ENCODE measurements around the gene ZDHHC6.

DNA sequence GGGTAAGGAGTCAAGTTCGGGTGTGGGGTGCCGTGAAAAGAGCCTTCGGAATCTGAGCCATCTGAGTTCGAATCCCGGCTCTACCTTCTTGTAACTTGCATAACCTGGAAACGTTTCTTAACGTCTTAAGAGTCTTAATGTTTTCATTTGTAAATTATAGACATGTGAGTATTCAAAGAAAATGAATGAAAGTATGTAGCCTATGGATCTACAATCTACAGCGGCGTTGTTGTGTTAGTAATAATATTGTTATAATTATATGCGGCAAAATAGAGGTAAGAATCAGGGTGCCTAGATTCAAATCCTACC lies 860 bp upstream of the ZDHHC6 start:
- TF ChIP-seq, protein P1, sequence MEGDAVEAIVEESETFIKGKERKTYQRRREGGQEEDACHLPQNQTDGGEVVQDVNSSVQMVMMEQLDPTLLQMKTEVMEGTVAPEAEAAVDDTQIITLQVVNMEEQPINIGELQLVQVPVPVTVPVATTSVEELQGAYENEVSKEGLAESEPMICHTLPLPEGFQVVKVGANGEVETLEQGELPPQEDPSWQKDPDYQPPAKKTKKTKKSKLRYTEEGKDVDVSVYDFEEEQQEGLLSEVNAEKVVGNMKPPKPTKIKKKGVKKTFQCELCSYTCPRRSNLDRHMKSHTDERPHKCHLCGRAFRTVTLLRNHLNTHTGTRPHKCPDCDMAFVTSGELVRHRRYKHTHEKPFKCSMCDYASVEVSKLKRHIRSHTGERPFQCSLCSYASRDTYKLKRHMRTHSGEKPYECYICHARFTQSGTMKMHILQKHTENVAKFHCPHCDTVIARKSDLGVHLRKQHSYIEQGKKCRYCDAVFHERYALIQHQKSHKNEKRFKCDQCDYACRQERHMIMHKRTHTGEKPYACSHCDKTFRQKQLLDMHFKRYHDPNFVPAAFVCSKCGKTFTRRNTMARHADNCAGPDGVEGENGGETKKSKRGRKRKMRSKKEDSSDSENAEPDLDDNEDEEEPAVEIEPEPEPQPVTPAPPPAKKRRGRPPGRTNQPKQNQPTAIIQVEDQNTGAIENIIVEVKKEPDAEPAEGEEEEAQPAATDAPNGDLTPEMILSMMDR (conservative IDR thresholded peaks at IDR 0.05; ENCODE audit: low read length) = no peak
- no peak for TF ChIP-seq EZH2phosphoT487 (IDR thresholded peaks at IDR 0.05; ENCODE audit: borderline replicate concordance)
